IMR-90 (cell line): ENCODE results near the gene GOLGA6C. TPM values are rescaled to one million over a fixed set of nuclear protein-coding genes. Genes with fewer than 3 reads are reported as not detected.
"Not testable (repeated sequence)": the region's sequence is repeated elsewhere in the genome, so short reads cannot be mapped to it uniquely, and the experiment has no call there.

Experiments
- ATAC-seq: fragments of 200-7000 bp; cut with Tn5 transposase; 2 replicates; pipeline ENCODE4 v1.9.1; 2020; ENCODE audit warnings: low read depth, mild to moderate bottlenecking, moderate library complexity
- BruUV-seq: library from RNA; stranded (reverse); fragments of 400-500 nt; replicated peaks from 2 replicates; lab custom pipeline; 2021; lab: Mats Ljungman, UMichigan
- CTCF ChIA-PET: fragments of 300-600 bp; formaldehyde crosslinking; extraction: SDS; loops from one replicate; lab custom pipeline; 2021; ENCODE audit warnings: antibody characterized with exemption; lab: Yijun Ruan, JAX
- POLR2A ChIA-PET: fragments of 300-600 bp; sonication (Branson Sonifier 250); formaldehyde crosslinking; loops from one replicate; lab custom pipeline; 2022; ENCODE audit warnings: antibody characterized with exemption; ENCODE audit not compliant: unreplicated experiment; lab: Charles Lee
- DNase-seq: peaks from one replicate; pipeline ENCODE4 v3.0.0; 2013
- H2AFZ ChIP-seq: replicated peaks from 2 replicates; pipeline ENCODE3; 2013; ENCODE audit warnings: low read length, mild to moderate bottlenecking; ENCODE audit not compliant: poor library complexity
- H2AK5ac ChIP-seq: 2 replicates; pipeline ENCODE4 v1.6.1; 2013; ENCODE audit warnings: low read depth, low read length, inconsistent platforms
- H2AK9ac ChIP-seq: replicated peaks from 2 replicates; pipeline ENCODE3; 2013; ENCODE audit warnings: mild to moderate bottlenecking, low read depth, low read length, moderate library complexity; ENCODE audit not compliant: poor library complexity
- H2BK120ac ChIP-seq: 2 replicates; pipeline ENCODE4 v1.6.1; 2013; ENCODE audit warnings: low read depth, low read length, inconsistent platforms
- H2BK15ac ChIP-seq: 3 replicates; pipeline ENCODE4 v1.6.1; 2013; ENCODE audit warnings: low read depth, low read length, inconsistent platforms
- H2BK20ac ChIP-seq: 2 replicates; pipeline ENCODE4 v1.6.1; 2013; ENCODE audit warnings: low read depth, mild to moderate bottlenecking, inconsistent platforms, low read length, moderate library complexity
- H2BK5ac ChIP-seq: 2 replicates; pipeline ENCODE4 v1.6.1; 2013; ENCODE audit warnings: mild to moderate bottlenecking, low read depth, low read length, inconsistent platforms; ENCODE audit not compliant: poor library complexity, severe bottlenecking
- H3K14ac ChIP-seq: replicated peaks from 2 replicates; pipeline ENCODE4 v1.6.1; 2013; ENCODE audit warnings: low read depth, low read length, inconsistent platforms
- H3K18ac ChIP-seq: 2 replicates; pipeline ENCODE4 v1.6.1; 2013; ENCODE audit warnings: low read depth, low read length, control low read depth
- H3K23ac ChIP-seq: 2 replicates; pipeline ENCODE4 v1.6.1; 2013; ENCODE audit warnings: low read depth, low read length, inconsistent platforms
- H3K27ac ChIP-seq: 2 replicates; pipeline ENCODE4 v1.5.1; 2013; ENCODE audit warnings: mild to moderate bottlenecking, control low read depth, low read length; ENCODE audit not compliant: insufficient read depth
- H3K27me3 ChIP-seq: 2 replicates; pipeline ENCODE4 v1.6.1; 2013; ENCODE audit warnings: low read length; ENCODE audit not compliant: control insufficient read depth, insufficient read depth
- H3K36me3 ChIP-seq: 2 replicates; pipeline ENCODE4 v1.6.1; 2013; ENCODE audit warnings: low read length, mixed read lengths; ENCODE audit not compliant: control insufficient read depth, insufficient read depth
- H3K4ac ChIP-seq: 2 replicates; pipeline ENCODE4 v1.6.1; 2013; ENCODE audit warnings: low read depth, low read length, inconsistent platforms
- H3K4me1 ChIP-seq: 2 replicates; pipeline ENCODE4 v1.6.1; 2013; ENCODE audit warnings: low read length, mixed read lengths; ENCODE audit not compliant: control insufficient read depth, insufficient read depth
- H3K4me2 ChIP-seq: 2 replicates; pipeline ENCODE4 v1.6.1; 2013; ENCODE audit warnings: low read depth, mild to moderate bottlenecking, control low read depth, low read length, moderate library complexity
- H3K4me3 ChIP-seq: 2 replicates; pipeline ENCODE4 v1.5.1; 2013; ENCODE audit warnings: low read depth, mild to moderate bottlenecking, control low read depth, low read length, moderate library complexity; ENCODE audit not compliant: insufficient read depth
- H3K56ac ChIP-seq: 2 replicates; pipeline ENCODE4 v1.6.1; 2013; ENCODE audit warnings: low read length, inconsistent platforms; ENCODE audit not compliant: insufficient read depth; ENCODE audit errors: extremely low read depth
- H3K79me1 ChIP-seq, 2 experiments: 2 replicates each; pipeline ENCODE4 v1.6.1; 2013; ENCODE audit warnings: low read length in 2 of 2, inconsistent platforms in 1 of 2, low read depth in 1 of 2
- H3K9ac ChIP-seq: 2 replicates; pipeline ENCODE4 v1.6.1; 2013; ENCODE audit warnings: low read depth, low read length, control low read depth
- H3K9me1 ChIP-seq: 2 replicates; pipeline ENCODE4 v1.6.1; 2013; ENCODE audit warnings: low read length, inconsistent platforms; ENCODE audit not compliant: insufficient read depth
- H3K9me3 ChIP-seq: 2 replicates; pipeline ENCODE4 v1.6.1; 2013; ENCODE audit warnings: low read length; ENCODE audit not compliant: control insufficient read depth, insufficient read depth
- H4K20me1 ChIP-seq: 2 replicates; pipeline ENCODE4 v1.6.1; 2013; ENCODE audit warnings: low read length, inconsistent platforms; ENCODE audit not compliant: insufficient read depth
- H4K5ac ChIP-seq: 2 replicates; pipeline ENCODE4 v1.6.1; 2013; ENCODE audit warnings: mild to moderate bottlenecking, low read depth, low read length, control low read depth
- H4K8ac ChIP-seq, 2 experiments: 2 replicates each; pipeline ENCODE4 v1.6.1; 2013; ENCODE audit warnings: low read depth in 2 of 2, low read length in 2 of 2, control low read depth in 1 of 2, inconsistent platforms in 1 of 2
- H4K91ac ChIP-seq: 2 replicates; pipeline ENCODE4 v1.6.1; 2013; ENCODE audit warnings: low read depth, low read length, inconsistent platforms; ENCODE audit not compliant: insufficient read depth
- USF2 ChIP-seq: fragments of 150-350 bp; IDR thresholded peaks from 2 replicates; pipeline ENCODE4 v1.6.1; 2017; ENCODE audit warnings: mild to moderate bottlenecking, antibody characterized with exemption, low read length, low read depth
- WGBS, 2 experiments: methylation state at CpG; one replicate each; pipeline versions ENCODE4 v1.1.5 to v1.1.7; 2013; ENCODE audit warnings: missing lambda C conversion rate in 2 of 2; ENCODE audit not compliant: insufficient read length in 1 of 2; ENCODE audit errors: extremely low coverage in 2 of 2; 5-methylcytosine and 5-hydroxymethylcytosine counted together
- dilution Hi-C: fragments of 300-500 bp; cut with HindIII; formaldehyde crosslinking; loops from one replicate; pipeline ENCODE4 v1.14.3; 2018; ENCODE audit warnings: low sequenced_read_pairs; ENCODE audit not compliant: unreplicated experiment
- in situ Hi-C: fragments of 300-500 bp; cut with MboI; formaldehyde crosslinking; loops from 3 replicates; pipeline ENCODE4 v1.14.3; 2019; ENCODE audit warnings: low sequenced_read_pairs, inconsistent platforms, mixed read lengths
- intact Hi-C: fragments of 100-400 bp; cut with micrococcal nuclease; formaldehyde crosslinking; loops from 2 replicates; pipeline ENCODE4 v1.10.0; 2022
- polyA plus RNA-seq, 3 experiments: library from polyadenylated mRNA; depleted of rRNA; stranded (reverse); fragments of >200 nt; gene quantifications; 2 replicates each; pipeline ENCODE4 v1.2.3, GENCODE V29; 2012; ENCODE audit warnings: low replicate concordance in 1 of 3
- total RNA-seq: library from RNA; depleted of rRNA; stranded (reverse); fragments of >200 nt; gene quantifications from 2 replicates; pipeline ENCODE4 v1.2.3, GENCODE V29; 2012

Gene GOLGA6C
- total and polyA plus RNA-seq, 2 of the 4 experiments (the other 2 are of a cell fraction): not detected

DNA sequence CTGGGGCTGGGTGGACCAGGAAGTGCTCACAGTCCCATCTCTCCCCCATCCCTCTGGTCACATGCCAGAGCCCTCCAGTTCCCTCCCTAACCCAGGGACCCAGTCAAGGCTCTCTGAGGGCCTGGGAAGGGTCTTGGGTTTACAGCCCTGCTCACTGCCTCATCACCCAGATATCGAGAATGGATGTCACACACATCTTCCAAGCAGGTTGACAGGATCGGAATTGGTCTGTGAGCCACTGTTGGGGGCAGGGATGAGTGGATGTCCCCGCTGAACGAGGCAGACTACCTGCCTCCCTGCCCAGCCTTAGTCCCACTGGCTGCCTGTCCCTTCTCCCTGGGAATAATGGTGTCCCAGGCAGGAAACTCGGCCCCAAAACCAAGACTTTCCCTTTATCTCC is 20.0 kb upstream of the GOLGA6C start (continued):
- no peak for TF ChIP-seq USF2

DNA sequence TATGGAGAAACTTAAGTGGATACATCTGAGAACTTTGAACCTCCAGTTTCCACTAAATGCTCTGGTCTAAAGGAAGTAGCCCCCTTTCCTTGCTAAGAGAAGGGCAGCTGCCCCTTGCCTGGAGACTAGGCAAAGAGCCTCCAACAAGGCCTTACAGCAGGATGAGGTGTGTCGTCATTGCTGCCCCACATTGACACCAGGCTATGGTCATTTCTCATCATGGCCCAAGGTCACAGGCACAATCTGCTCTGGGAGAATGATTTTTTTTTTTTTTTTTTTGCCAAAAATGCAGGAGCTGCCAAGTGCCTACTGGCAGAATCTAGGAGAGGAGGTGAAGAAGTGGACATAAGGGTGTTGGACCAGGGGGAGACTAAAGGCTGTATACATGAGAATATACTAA is 12.4 kb upstream of the GOLGA6C start:
- H4K8ac ChIP-seq, H3K18ac ChIP-seq, H2BK5ac ChIP-seq, H3K9me3 ChIP-seq, H4K20me1 ChIP-seq, ATAC-seq, H3K14ac ChIP-seq, in situ Hi-C loops, H2AK9ac ChIP-seq, H2AK5ac ChIP-seq, dilution Hi-C loops, H3K23ac ChIP-seq, H3K4me3 ChIP-seq, H2AFZ ChIP-seq, BruUV-seq, H3K79me1 ChIP-seq, DNase-seq, CTCF ChIA-PET, H4K91ac ChIP-seq, H3K4me1 ChIP-seq, H2BK15ac ChIP-seq, H2BK120ac ChIP-seq, H3K4me2 ChIP-seq, H3K9me1 ChIP-seq, POLR2A ChIA-PET, H3K9ac ChIP-seq, H4K5ac ChIP-seq, H3K27ac ChIP-seq, H2BK20ac ChIP-seq, H3K4ac ChIP-seq, H3K36me3 ChIP-seq, H3K56ac ChIP-seq: not testable (repeated sequence)
- intact Hi-C loops: loop anchor here (10.0 kb wide), 1 partner anchor 59 kb away; no protein-coding TSS in a partner anchor
- peaks cover 42% of the 10 kb centered on the region for H3K27me3 ChIP-seq
- no CpG with 5 or more reads among the region's 1 CpG for WGBS, 2 experiments

DNA sequence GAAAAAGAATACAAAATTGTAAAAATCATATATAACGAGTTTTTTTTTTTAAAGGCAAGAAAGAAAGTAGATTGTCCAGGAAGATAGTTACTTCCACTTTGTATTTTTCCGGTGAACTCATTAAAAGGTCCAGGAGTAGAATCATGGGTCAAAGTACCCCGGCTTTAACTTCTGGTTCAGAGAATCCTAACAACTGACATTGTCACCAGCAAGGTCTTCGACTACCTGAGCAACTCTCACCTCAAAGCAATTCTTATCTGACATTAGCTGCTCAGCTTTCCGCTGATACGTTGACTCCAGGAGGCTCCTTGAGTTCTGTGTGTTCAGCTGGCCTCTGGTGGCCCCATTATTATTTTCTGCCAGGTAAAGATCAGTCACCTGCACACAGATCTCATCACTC is 9.1 kb upstream of the GOLGA6C start:
- H2BK15ac ChIP-seq, H3K9me3 ChIP-seq, H3K4me2 ChIP-seq, POLR2A ChIA-PET, H3K36me3 ChIP-seq, H2BK120ac ChIP-seq, H4K20me1 ChIP-seq, H2AK5ac ChIP-seq, in situ Hi-C loops, H2BK5ac ChIP-seq, H3K9me1 ChIP-seq, H3K14ac ChIP-seq, H3K23ac ChIP-seq, H4K91ac ChIP-seq, dilution Hi-C loops, H3K56ac ChIP-seq, H4K5ac ChIP-seq, H3K9ac ChIP-seq, BruUV-seq, H4K8ac ChIP-seq, H2AK9ac ChIP-seq, H3K18ac ChIP-seq, ATAC-seq, H3K4me3 ChIP-seq, H2AFZ ChIP-seq, H3K27ac ChIP-seq, H2BK20ac ChIP-seq, H3K4me1 ChIP-seq, CTCF ChIA-PET, H3K79me1 ChIP-seq, H3K4ac ChIP-seq, DNase-seq: not testable (repeated sequence)
- peaks cover 46% of the 10 kb centered on the region for H3K27me3 ChIP-seq
- intact Hi-C loops: loop anchor here (10.0 kb wide), 1 partner anchor 56 kb away; no protein-coding TSS in a partner anchor
- 52% methylated on average over 3 of the region's 6 CpGs; no CpG with 5 or more reads in 1 of the 2 experiments for WGBS, 2 experiments
